Breast epithelium (tissue), 3 donors: ENCODE data around the gene EFR3B.

Experiments
- POLR2A ChIP-seq: fragments of 450-650 bp; IDR thresholded peaks from one replicate; pipeline ENCODE4 v1.6.1; 2016; ENCODE audit warnings: antibody characterized with exemption, mild to moderate bottlenecking, moderate library complexity
- POLR2AphosphoS5 ChIP-seq, 3 donors: sonication (generic); formaldehyde crosslinking; IDR thresholded peaks; one replicate each; pipeline ENCODE4 v1.6.1; 2017; ENCODE audit warnings: antibody characterized with exemption in 3 of 3
- TF ChIP-seq, protein P1 (sequence below), 3 donors: fragments of 450-650 bp; IDR thresholded peaks; one replicate each; pipeline ENCODE4 v1.5.1; 2016 to 2017; ENCODE audit warnings: antibody characterized with exemption in 3 of 3, mild to moderate bottlenecking in 3 of 3, moderate library complexity in 3 of 3

DNA sequence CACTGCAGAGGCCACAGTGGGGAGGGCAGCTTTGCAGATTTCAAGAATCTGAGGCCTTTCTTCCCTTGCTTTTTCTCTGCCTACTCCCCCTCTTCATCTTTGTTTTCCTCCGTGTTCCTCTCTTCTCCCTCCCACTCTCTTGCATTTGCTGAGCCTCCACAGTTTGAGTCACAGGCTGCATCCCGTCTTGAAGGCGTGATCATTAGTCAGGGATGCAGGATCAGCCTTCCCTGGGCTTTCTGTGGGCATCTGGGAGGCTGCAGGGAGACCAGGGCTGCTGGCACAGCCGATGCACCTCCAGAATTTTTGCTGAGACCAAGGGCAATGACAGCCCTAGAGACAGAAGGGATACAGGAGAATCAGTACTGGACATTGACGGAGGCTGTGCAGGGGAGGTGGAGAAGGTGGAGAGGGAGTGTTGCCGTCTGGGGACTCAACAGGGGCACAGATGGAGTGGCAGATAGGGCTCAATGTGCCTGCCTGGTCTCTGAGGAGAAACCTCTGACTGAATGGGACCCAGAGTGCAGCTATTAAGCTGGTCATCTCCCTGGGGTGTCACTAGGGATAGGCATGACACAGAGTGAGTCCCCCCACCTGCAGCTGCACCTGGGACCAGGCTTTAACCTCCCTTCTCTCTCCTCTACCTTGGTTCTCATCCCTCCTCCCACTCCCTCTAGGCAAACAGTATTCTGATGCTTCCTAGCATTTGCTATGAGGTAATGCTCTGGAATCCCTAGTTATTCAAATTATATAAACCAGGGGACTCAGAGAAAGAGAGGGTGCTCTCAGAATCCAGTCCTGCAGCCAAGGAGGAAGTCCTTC, 41.2 kb upstream of the EFR3B start:
- TF ChIP-seq, protein P1, sequence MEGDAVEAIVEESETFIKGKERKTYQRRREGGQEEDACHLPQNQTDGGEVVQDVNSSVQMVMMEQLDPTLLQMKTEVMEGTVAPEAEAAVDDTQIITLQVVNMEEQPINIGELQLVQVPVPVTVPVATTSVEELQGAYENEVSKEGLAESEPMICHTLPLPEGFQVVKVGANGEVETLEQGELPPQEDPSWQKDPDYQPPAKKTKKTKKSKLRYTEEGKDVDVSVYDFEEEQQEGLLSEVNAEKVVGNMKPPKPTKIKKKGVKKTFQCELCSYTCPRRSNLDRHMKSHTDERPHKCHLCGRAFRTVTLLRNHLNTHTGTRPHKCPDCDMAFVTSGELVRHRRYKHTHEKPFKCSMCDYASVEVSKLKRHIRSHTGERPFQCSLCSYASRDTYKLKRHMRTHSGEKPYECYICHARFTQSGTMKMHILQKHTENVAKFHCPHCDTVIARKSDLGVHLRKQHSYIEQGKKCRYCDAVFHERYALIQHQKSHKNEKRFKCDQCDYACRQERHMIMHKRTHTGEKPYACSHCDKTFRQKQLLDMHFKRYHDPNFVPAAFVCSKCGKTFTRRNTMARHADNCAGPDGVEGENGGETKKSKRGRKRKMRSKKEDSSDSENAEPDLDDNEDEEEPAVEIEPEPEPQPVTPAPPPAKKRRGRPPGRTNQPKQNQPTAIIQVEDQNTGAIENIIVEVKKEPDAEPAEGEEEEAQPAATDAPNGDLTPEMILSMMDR (IDR thresholded peaks at IDR 0.05), result no peak
- TF ChIP-seq POLR2AphosphoS5 (IDR thresholded peaks at IDR 0.05), result no peak
- no peak for TF ChIP-seq POLR2A
